Activated CD4-positive, alpha-beta T cell treated with anti-CD3 and anti-CD28 coated beads, Interleukin-2, amount 50 U/mL, for 24 hours (primary cell): ENCODE data around the gene NRXN2.

Source experiments
- DNase-seq, 2 donors: peaks; one replicate each; pipeline ENCODE4 v3.0.0-alpha.2; 2020; ENCODE audit warnings: low read depth in 1 of 2, low spot score in 1 of 2

Gene NRXN2

GRCh38 chr11:64759131-64759721 lies 36.2 kb upstream of the NRXN2 start:
- no peak for DNase-seq

- no peak for DNase-seq
Observed at GRCh38 chr11:64758330-64759079, 35.5 kb upstream of the NRXN2 start.

- no peak for DNase-seq
Observed at GRCh38 chr11:64757549-64758329, 34.7 kb upstream of the NRXN2 start.

- DNase-seq = no peak
Observed at GRCh38 chr11:64755681-64756361, 32.8 kb upstream of the NRXN2 start.

GRCh38 chr11:64754919-64755662 lies 32.1 kb upstream of the NRXN2 start:
- no peak for DNase-seq

GRCh38 chr11:64754124-64754918 lies 31.3 kb upstream of the NRXN2 start:
- no peak for DNase-seq

GRCh38 chr11:64753380-64754123 lies 30.6 kb upstream of the NRXN2 start:
- DNase-seq = no peak

- DNase-seq = no peak
Observed at GRCh38 chr11:64753019-64753379, 30.0 kb upstream of the NRXN2 start.

- DNase-seq = no peak
Observed at GRCh38 chr11:64752175-64752970, 29.4 kb upstream of the NRXN2 start.

GRCh38 chr11:64751580-64751979 lies 28.6 kb upstream of the NRXN2 start:
- DNase-seq = no peak

GRCh38 chr11:64751136-64751535 lies 28.1 kb upstream of the NRXN2 start:
- DNase-seq = no peak

GRCh38 chr11:64750361-64751054 lies 27.5 kb upstream of the NRXN2 start:
- DNase-seq = no peak

- DNase-seq = no peak
Observed at GRCh38 chr11:64747961-64748665, 25.1 kb upstream of the NRXN2 start.

GRCh38 chr11:64746486-64746885 lies 23.5 kb upstream of the NRXN2 start:
- no peak for DNase-seq

- DNase-seq = no peak
Observed at GRCh38 chr11:64745521-64746328, 22.7 kb upstream of the NRXN2 start.

- no peak for DNase-seq
Observed at GRCh38 chr11:64745189-64745520, 22.2 kb upstream of the NRXN2 start.
